GM18909 (cell line): ENCODE data around the gene NF1.
A peak's percentile ranks its signal among the peaks of the same experiment; 100 is the strongest.
"Not testable (repeated sequence)": the region's sequence is repeated elsewhere in the genome, so short reads cannot be mapped to it uniquely, and the experiment has no call there.

Experiments used
- ATAC-seq: cut with Tn5 transposase; IDR thresholded peaks from one replicate; pipeline ENCODE4 v1.9.1; 2021; ENCODE audit warnings: mild to moderate bottlenecking; ENCODE audit not compliant: unreplicated experiment, poor library complexity

Gene NF1

GRCh38 chr17:31318298-31318801 is 223.6 kb downstream of the NF1 start:
- no peak for ATAC-seq

- ATAC-seq = peak; percentile 39
These were observed 224.3 kb downstream of the NF1 start for GRCh38 chr17:31318851-31319661.

- ATAC-seq = no peak
These were observed 225.5 kb downstream of the NF1 start for GRCh38 chr17:31320241-31320640.

- ATAC-seq = no peak
These were observed 226.0 kb downstream of the NF1 start for GRCh38 chr17:31320791-31321190.

- no peak for ATAC-seq
These were observed 226.7 kb downstream of the NF1 start, which contains the start of gene EVI2A for GRCh38 chr17:31321481-31321880. Gene EVI2A (minus strand): TSS chr17:31321622. CDS start chr17:31319013, 2,609 bp downstream.

- ATAC-seq = no peak
These were observed 227.2 kb downstream of the NF1 start for GRCh38 chr17:31321966-31322365.

GRCh38 chr17:31323551-31323950 is 228.8 kb downstream of the NF1 start:
- ATAC-seq = no peak

GRCh38 chr17:31327534-31328159 is 232.9 kb downstream of the NF1 start:
- no peak for ATAC-seq

- no peak for ATAC-seq
These were observed 233.4 kb downstream of the NF1 start for GRCh38 chr17:31328160-31328535.

- no peak for ATAC-seq
These were observed 234.4 kb downstream of the NF1 start for GRCh38 chr17:31329221-31329620.

GRCh38 chr17:31339906-31340661 is 245.3 kb downstream of the NF1 start:
- ATAC-seq = no peak

- ATAC-seq = not testable (repeated sequence)
These were observed 250.5 kb downstream of the NF1 start for GRCh38 chr17:31345191-31345747.

- no peak for ATAC-seq
These were observed 254.7 kb downstream of the NF1 start for GRCh38 chr17:31349454-31349853.

- ATAC-seq = no peak
These were observed 261.2 kb downstream of the NF1 start for GRCh38 chr17:31355935-31356334.

- no peak for ATAC-seq
These were observed 262.3 kb downstream of the NF1 start for GRCh38 chr17:31357091-31357490.

GRCh38 chr17:31357839-31358394 is 263.1 kb downstream of the NF1 start:
- no peak for ATAC-seq

GRCh38 chr17:31364012-31364411 is 269.2 kb downstream of the NF1 start:
- no peak for ATAC-seq

- ATAC-seq = no peak
These were observed 271.3 kb downstream of the NF1 start for GRCh38 chr17:31366088-31366487.

GRCh38 chr17:31369266-31369665 is 274.5 kb downstream of the NF1 start:
- no peak for ATAC-seq

GRCh38 chr17:31371511-31372097 is 276.8 kb downstream of the NF1 start:
- ATAC-seq = no peak
